DOHH2 (cell line): ENCODE data around the gene RIMS3.

Experiments
- H3F3A ChIP-seq: fragments of 200-600 bp; sonication (generic), shearing (Covaris generic); 2 replicates; pipeline ENCODE4 v1.6.0; 2016; ENCODE audit warnings: antibody characterized with exemption, mild to moderate bottlenecking; ENCODE audit not compliant: control insufficient read depth, insufficient read depth
- H3K27ac ChIP-seq: fragments of 200-600 bp; sonication (generic); 2 replicates; pipeline ENCODE4 v1.5.1; 2014; ENCODE audit warnings: low read depth, mild to moderate bottlenecking, low read length, moderate library complexity
- H3K27me3 ChIP-seq: fragments of 200-600 bp; sonication (generic); 2 replicates; pipeline ENCODE4 v1.6.1; 2014; ENCODE audit warnings: mild to moderate bottlenecking, low read length, mixed read lengths; ENCODE audit not compliant: control insufficient read depth
- H3K36me3 ChIP-seq: fragments of 200-600 bp; sonication (generic); 2 replicates; pipeline ENCODE4 v1.6.1; 2014; ENCODE audit warnings: mild to moderate bottlenecking, low read length, moderate library complexity, mixed read lengths; ENCODE audit not compliant: control insufficient read depth
- H3K4me1 ChIP-seq: fragments of 200-600 bp; sonication (generic); 2 replicates; pipeline ENCODE4 v1.6.1; 2014; ENCODE audit warnings: mild to moderate bottlenecking, low read length, mixed read lengths; ENCODE audit not compliant: control insufficient read depth
- H3K4me2 ChIP-seq: fragments of 200-600 bp; sonication (generic); 2 replicates; pipeline ENCODE4 v1.6.0; 2014; ENCODE audit warnings: mild to moderate bottlenecking, low read length, moderate library complexity
- H3K4me3 ChIP-seq: fragments of 200-600 bp; sonication (generic); 2 replicates; pipeline ENCODE4 v1.5.1; 2014; ENCODE audit warnings: mild to moderate bottlenecking, low read length, mixed read lengths
- H3K79me2 ChIP-seq: fragments of 200-600 bp; sonication (generic); 2 replicates; pipeline ENCODE4 v1.6.1; 2014; ENCODE audit warnings: mild to moderate bottlenecking, low read length, mixed read lengths; ENCODE audit not compliant: control insufficient read depth
- H3K9me2 ChIP-seq: fragments of 200-600 bp; sonication (generic); replicated peaks from 2 replicates; pipeline ENCODE4 v1.6.1; 2014; ENCODE audit warnings: mild to moderate bottlenecking, low read length, mixed read lengths; ENCODE audit not compliant: control insufficient read depth
- H3K9me3 ChIP-seq: fragments of 200-600 bp; sonication (generic); 2 replicates; pipeline ENCODE4 v1.6.1; 2014; ENCODE audit warnings: antibody characterized with exemption, low read length, mixed read lengths; ENCODE audit not compliant: control insufficient read depth, insufficient read depth
- H4K20me1 ChIP-seq: fragments of 200-600 bp; sonication (generic); 2 replicates; pipeline ENCODE4 v1.6.0; 2014; ENCODE audit warnings: low read depth, mild to moderate bottlenecking, antibody characterized with exemption, low read length, moderate library complexity; ENCODE audit not compliant: control insufficient read depth, insufficient read depth
- CTCF ChIP-seq: fragments of 200-600 bp; sonication (generic); IDR thresholded peaks from one replicate; pipeline ENCODE4 v1.5.1; 2014; ENCODE audit warnings: antibody characterized with exemption, mild to moderate bottlenecking, low read depth, low read length; ENCODE audit not compliant: poor library complexity, severe bottlenecking
- EZH2phosphoT487 ChIP-seq: fragments of 200-600 bp; sonication (generic); IDR thresholded peaks from 2 replicates; pipeline ENCODE4 v1.6.1; 2017; ENCODE audit warnings: borderline replicate concordance, mild to moderate bottlenecking, antibody characterized with exemption, low read length, moderate library complexity, mixed read lengths

RIMS3 gene

GRCh38 chr1:40684669-40685068 is 19.2 kb upstream of the RIMS3 start:
- Histone ChIP-seq H3F3A (peaks cover 8% of the 10 kb centered on the region), H4K20me1 (0 out of 2 replicates have a peak, but pooled peaks cover 7% of the 10 kb centered on the region), H3K9me2 (no peaks in the 10 kb centered on the region), H3K79me2 (peaks cover 16% of the 10 kb centered on the region), H3K9me3 (no peaks in the 10 kb centered on the region), H3K4me2 (no peak overlapping the region), H3K27me3 (no peaks in the 10 kb centered on the region), H3K4me1 (no peaks in the 10 kb centered on the region), H3K36me3 (peaks cover 18% of the 10 kb centered on the region), H3K27ac (no peak overlapping the region), H3K4me3 (no peak overlapping the region)
- TF ChIP-seq CTCF (no peak), EZH2phosphoT487 (no peak)

GRCh38 chr1:40679165-40679953 is 13.9 kb upstream of the RIMS3 start:
- Histone ChIP-seq H3K9me3 (no peaks in the 10 kb centered on the region), H3K36me3 (no peaks in the 10 kb centered on the region), H3K27me3 (peaks cover under 1% of the 10 kb centered on the region), H3K9me2 (no peaks in the 10 kb centered on the region), H3K4me2 (no peak overlapping the region), H3K27ac (no peak overlapping the region), H3K4me1 (no peaks in the 10 kb centered on the region), H4K20me1 (no peaks in the 10 kb centered on the region), H3K79me2 (no peaks in the 10 kb centered on the region), H3F3A (peaks cover 3% of the 10 kb centered on the region; the same call in 1 of the 2 replicates), H3K4me3 (no peak overlapping the region)
- no peak for TF ChIP-seq CTCF
- no peak for TF ChIP-seq EZH2phosphoT487

- Histone ChIP-seq H3K27me3 (peaks cover 5% of the 10 kb centered on the region), H3K27ac (no peak overlapping the region), H3K4me3 (no peak overlapping the region), H3K9me2 (no peaks in the 10 kb centered on the region), H3K79me2 (no peaks in the 10 kb centered on the region), H4K20me1 (no peaks in the 10 kb centered on the region), H3K4me2 (no peak overlapping the region), H3K4me1 (no peaks in the 10 kb centered on the region), H3K36me3 (no peaks in the 10 kb centered on the region), H3K9me3 (no peaks in the 10 kb centered on the region), H3F3A (no peaks in the 10 kb centered on the region)
- TF ChIP-seq CTCF (no peak), EZH2phosphoT487 (no peak)
Measured at GRCh38 chr1:40676501-40676900, 11.0 kb upstream of the RIMS3 start.
